ENCODE results near the gene VWF.

VWF gene

DNA sequence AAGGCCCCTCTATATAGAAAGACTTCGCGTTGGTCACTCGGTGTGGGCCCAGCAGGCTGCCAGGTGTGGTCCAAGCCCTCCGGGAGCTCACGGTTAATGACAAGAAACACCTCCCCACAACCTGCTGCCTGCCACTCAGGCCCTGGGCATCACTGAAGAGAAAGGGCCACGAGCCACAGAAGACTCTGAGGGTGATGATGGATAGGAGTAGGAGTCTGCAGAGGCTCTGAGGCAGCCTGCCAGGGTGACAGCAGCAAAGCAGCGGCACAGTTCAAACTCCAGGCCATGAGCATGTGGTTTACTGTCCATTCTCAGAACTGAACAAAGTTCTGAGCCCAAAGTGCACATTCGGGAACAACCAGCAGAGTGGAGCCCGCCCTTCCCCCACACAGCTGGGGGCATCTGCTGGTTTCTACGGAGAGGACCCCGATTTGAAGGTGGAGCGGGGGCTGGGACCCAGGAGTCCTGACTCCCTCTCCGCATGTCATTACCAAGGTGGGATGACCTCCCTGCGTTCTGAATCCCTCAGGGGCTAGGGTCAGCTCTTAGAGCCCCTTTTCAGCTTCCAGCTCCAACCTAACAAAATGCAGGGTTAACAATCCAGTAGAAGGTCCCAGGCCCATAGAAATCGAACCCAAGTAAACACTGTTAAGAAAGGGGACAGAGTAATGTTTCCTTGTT, 65.8 kb downstream of the VWF start:
- DNase-seq (ENCODE audit: low spot score): no peak

DNA sequence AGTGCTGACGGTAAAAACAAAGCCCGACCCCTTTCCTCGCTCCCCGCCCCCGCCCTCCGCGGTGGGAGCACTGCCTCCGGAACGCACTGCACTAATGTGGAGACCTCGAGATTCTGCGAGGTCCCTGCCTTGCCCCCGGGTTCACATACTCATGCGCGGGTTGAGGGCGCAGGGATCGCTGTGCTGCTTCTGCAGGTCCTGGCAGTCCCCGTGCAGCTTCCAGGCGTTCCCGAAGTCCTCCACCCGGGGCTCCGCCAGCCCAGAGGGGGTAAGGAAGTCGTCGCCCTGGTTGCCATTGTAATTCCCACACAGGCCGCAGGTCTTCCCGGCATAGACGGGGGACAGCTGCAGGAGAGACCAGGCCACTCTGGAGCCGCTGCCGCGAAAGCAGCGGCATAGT, 66.8 kb downstream of the VWF start:
- peak; percentile 89 for DNase-seq (ENCODE audit: low spot score)

DNA sequence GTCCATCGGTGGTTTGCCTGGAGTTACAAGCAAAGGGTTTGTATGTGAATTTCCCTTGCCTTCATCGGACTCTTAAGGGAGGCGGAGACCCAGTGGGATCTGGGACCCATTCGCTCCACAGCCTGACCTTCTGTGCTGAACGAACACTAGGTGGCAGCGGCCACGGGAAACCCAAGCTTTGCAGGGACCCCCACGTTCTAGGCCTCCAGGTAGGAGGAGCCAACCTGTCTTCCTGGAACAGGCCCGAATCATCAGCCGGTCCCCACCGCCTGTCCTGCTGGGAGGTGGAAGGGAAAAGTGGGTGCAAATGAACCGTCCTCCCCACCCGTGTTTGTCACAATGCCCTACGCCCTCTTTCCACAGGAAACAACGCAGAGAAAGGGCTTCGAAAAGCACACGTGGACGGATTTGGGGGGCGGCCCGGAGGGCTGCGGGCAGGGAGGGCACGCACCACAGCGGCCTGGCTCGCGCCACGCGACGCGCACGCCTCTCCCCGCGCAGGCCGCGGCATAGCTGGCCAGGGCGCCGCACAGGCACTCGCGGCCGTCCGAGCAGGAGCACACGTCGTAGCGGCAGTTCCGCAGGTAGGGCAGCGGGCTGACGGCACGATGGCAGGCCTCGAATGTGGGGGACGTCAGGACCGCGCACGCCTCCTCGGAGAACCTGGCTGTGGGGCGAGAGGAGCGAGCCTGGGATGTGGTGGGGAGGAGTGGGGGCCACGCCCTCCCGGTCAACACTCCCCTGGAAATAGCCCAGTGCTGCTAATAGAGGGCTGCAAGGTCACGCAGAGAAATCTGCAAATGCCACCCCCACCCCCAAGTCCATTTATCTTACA, 67.8 kb downstream of the VWF start:
- DNase-seq (ENCODE audit: low spot score): peak; percentile 76

DNA sequence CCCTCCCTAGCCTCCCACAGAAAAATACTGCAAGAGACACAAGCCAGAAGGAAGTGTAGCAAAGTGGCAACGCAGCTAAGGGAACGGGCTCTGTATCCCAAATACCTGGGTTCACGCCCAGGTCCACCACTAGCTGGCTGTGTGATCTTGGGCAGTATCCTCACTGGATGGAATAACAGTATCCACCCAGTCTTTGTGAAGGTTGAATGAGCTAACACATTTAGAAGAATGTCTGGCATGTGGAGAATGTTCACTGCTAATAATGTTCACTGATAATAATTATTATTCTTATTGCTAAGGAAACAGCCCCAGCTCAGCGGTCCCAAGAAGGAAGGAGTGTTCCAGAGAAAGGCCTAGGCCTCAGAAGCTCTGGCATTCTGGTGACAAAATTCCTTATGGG, 70.9 kb downstream of the VWF start:
- DNase-seq (ENCODE audit: low spot score): no peak

DNA sequence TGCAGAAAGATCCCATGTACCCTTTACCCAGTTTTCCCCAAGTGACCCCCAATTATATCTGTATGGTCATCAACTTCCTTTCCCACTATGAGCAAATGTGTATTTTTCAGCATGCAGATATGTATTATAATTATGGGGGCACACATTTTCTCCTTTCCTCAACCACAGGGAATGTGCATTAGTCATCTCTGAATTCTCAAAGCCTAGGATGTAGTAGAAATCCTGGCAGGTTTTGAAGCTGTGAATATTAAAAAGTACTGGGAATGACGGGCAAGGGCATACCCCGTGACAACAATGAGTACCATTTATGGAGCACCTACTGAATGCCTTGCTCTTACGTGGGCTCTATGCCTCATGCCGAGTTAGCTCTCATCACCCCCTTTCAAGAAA, 71.5 kb downstream of the VWF start:
- no peak for DNase-seq (ENCODE audit: low spot score)

DNA sequence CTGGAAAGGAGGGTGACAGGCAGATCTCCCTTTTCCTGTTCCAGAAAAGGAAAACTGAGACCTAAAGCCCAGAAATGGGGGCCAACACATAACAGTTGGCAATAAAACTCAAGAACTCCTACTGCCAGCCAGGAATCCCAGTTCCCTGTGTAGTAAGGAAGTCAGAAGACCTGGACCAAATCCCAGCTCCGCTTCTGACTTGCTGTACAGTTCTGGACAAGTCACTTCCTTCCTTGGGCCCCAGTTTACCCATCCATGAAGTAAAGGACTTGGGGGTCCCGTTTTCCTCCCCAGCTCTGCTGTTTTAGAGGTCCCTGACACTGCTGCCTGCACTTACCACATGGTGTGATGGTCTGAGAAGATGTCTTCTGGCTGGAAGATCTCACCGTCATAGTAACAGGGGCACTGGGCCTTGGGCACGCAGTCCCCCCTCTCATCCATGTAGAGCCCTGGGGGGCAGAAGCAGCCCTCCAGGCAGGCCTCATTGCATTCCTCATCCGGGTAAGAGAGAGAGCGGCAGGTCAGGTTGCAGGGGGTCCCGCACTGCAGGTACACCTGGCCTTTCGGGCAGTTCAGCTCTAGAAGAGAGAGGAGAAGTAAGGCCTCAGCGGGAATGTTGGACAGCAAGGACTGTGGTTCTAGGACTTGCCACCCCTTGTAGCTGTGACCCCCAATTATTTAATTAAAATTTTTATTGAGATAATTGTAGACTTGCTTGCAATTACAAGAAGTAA, 72.1 kb downstream of the VWF start:
- DNase-seq (ENCODE audit: low spot score): no peak

DNA sequence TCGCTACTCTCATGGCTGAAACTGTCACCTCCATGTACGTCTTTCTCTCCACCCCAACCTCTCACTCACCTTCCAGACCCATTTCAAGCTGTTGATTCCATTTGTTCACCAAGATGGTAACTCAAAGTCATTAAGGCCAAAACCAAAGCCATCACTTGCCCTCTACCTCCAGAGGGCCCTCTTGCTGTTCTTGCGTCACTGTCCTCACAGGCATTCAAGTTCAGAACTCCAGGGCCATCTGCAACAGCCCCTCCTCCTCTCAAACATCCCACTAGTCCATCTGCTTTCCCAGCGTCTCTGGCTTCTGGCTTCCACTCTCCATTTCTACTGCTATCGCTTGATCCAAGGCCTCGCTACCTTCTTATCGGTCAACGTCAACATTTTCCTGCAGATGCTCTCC, 74.5 kb downstream of the VWF start:
- DNase-seq (ENCODE audit: low spot score): no peak

DNA sequence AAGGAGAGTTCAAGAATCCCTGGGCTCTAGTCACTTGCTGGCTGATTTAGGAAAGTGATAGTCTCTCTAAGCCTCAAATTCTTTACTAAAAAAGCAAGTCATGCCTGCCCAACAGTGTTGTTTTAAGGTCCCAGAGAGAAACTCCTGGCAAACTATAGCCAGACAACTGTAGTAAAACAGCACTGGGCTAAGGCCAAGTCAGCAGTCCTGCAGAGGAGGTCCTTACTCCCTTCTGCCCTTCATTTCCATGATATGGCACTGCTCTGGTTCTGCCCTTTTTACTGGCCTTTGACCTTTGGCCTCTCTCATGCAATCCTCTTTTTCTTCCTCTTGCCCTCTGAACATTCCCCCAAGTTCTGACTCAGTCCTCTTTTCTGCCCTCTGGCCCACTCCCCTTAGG, 74.9 kb downstream of the VWF start:
- DNase-seq (ENCODE audit: low spot score): no peak

DNA sequence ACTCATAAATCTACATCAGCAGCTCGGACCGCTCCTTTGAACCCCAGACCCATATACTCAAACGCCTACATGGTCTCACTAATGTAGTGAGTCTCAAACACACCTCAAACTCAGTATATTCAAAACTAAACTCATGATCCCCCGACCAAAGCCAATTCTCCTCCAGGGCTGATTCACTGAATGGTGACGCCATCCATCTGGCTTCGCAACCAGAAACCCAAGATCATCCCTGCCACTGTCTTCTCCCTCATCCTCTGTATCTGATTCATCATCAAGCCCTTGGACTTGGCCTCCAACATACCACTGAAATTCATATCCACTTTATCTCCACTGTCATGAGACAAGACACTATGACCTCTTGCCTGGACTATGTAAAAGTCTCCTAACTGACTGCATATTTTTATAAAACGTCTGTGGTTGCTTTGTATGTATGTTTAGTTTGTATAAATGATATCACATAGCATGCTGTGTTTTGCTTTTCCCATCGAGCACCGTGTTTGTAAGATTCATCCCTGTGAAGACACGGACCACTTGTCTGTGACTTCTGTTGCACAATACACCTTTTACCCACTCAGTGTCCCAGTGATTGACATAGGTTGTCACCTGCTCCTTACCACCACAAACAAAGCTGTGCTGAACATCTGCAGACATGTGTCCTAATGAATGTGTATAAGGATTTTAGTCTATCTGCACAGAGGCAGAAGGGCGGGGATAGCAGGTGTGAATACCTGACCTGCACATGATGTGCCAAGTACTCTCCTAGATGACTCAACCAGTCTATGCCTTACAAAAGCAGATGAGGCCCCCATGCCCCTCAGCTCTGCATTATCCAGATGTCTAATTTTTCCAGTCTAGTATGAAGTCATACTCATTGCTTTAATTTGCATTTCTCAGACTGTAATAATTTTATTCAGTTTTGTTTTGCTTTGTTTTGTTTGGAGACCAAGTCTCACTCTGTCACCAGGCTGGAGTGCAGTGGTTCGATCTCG, 76.9 kb downstream of the VWF start:
- DNase-seq (ENCODE audit: low spot score): no peak

DNA sequence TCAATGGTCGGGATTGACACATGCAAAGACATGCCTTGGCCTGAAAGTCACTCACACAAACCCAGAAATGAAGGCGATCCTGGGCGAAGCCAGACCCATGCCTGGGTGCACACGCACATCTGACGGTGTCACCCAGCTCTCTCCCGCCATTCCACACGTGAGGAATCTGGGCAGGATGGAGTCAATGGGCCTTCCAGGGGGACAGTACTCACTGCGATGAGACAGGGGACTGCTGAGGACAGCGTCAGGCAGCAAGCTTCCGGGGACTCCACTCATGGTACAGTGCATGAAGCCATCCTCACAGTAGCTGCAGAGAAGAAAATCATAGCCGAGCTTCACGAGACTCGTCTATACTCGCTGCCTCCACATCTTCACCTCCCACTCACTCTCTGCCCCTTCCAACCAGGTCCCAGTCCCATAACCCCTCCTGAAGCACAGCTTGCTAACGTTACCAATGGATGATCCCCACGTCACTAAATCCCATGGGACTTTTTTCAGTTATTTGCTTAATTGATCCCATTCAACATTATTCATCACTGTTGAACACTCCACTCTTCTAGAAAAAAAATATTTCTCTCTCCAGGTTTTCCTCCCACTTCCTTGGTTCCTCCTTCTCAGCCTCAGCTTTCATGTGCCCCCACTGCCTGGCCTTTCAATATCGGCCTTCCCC, 77.8 kb downstream of the VWF start:
- DNase-seq (ENCODE audit: low spot score): no peak

DNA sequence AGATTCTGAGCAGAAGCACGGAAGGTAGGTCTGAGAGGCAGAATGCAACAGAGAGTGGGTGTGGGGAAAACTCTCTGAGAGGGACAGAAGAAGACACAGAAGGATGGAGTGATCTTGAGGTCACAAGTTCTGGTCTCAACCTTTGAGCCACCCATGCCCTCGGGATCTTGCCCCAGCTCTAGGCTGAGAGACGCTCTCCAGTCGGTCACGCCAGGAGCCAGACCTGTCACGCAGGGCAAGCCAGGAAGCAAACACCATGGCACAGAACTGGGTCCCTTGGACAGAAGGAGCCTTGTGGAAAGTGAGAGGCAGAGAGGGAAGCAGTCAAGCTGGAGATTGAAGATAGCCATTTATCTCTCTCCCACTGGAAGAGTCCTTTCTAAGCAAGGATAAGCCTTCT, 79.0 kb downstream of the VWF start:
- DNase-seq (ENCODE audit: low spot score): no peak

DNA sequence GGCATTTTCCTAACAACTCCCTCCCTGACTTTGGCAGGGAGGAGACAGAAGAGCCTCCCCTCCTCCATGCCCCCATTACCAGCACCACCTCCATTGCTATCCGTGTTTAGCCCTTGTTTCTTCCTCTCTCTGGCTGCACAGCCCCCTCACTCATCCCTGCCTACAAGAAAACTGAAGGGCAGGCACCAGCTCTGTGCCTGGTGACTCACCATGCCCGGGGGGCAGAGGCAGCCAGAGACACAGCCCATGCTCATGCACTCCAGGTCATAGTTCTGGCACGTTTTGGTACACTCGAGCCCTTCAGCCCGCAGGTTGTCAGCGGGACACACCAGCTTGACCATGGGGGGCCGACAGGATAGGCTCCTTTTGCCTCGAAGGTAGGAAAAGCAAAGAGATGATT, 80.4 kb downstream of the VWF start:
- no peak for DNase-seq (ENCODE audit: low spot score)

DNA sequence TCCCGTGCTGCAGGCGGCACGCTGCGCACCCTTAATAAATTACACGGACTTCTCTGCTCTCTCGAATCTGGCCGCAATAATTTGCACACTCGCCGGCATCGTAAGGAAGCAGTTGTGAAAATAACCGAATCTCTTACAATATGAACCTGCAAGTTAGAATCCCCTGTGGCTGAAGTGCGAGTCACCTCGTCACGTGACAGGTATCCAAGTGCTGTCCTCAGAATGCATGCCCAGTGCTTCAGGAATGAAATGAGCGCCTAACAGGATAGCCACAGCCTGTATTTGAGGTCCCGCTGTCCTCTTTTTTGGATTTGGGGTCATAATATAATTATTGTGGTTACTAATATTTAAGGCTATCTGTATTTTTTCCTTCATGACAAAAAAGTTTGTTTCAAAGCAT, 82.0 kb downstream of the VWF start:
- no peak for DNase-seq (ENCODE audit: low spot score)

DNA sequence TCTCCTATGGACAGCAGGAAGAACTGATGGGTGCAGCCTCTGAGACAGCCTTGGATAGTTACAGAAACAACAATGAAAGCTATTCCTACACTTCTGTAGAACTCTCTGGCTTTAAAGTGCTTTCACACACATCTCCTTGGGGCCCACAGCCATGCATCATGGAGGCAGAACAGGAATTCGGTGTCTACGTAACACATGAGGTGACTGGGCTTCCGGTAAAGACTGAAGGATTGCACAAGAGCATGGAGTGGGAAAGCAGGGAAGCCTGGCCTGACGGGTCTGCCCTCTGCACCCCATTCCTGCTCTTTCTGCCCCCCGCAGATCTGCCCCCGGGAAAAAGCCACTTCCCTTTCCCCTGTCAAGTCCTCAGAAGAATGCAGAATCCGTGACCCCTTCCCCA, 82.6 kb downstream of the VWF start:
- no peak for DNase-seq (ENCODE audit: low spot score)

DNA sequence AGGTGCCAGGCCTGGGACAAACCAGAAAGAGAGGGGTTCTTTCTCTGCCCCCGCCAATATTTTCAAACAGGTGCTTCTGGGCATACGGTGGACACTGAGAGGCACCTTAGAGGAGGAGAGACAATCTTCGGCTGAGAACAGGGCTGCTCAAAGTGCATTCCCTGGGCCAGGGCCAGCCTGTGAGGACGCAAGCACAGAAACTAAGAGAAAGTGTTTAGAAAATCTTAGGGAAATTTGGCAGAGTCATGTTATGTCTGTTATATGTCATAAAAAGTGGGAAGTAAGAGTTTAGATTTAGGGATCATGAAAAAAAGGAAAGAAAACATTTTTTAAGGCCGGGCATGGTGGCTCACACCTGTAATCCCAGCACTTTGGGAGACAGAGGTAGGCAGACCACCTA, 83.7 kb downstream of the VWF start:
- no peak for DNase-seq (ENCODE audit: low spot score)

DNA sequence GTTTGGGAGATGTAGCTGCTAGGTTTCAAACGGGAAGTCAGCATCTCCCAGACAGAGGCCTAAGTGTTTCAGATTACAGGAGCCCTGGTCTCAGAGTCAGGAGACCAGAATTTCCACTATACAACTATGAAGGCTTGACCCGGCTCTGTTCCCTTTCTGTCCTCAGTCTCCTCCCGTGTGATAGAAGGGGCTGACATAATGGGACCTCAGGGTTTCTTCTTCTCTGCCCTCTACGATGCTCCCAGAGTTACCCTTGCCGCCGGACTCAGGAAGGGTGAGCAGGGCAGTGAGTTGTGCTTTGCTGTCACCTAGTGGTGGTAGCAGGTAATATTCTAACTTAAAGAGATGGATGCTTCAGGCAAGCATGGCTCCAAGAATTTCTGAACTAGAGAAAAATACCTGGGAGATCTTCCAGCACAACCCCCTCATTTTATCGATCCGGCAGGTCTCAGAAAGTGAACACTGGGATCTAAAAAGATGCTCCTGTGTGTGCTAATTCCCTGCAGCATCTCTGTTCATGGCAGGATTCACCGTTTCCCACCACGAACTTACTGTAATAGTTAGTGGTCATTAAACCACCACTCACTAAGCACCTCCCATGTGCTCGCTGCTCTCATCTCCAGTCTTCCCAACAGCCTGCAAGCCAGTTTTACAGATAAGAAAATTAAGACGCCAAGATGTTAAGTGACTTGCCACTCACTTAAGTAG, 84.4 kb downstream of the VWF start:
- peak; percentile 83 for DNase-seq (ENCODE audit: low spot score)

DNA sequence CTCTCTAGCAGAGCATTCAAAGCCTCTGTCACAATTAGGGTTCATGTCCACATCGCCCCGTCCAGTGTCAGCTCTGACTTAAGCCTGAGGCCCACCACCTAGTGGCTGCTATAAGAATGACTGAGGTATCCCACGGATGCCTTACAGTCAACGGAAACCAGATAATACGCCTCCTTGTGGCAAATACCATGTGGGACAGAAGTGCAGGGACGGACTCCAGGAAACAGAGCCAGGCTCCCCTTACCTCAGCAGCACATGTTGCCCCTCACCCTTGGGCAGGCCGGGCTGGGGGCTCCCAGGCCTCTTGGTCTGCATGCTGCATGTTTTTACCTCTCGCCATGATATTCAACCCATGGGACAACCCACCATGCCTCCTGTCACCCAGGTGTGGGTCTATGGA, 86.3 kb downstream of the VWF start:
- DNase-seq (ENCODE audit: low spot score): peak; percentile 84

DNA sequence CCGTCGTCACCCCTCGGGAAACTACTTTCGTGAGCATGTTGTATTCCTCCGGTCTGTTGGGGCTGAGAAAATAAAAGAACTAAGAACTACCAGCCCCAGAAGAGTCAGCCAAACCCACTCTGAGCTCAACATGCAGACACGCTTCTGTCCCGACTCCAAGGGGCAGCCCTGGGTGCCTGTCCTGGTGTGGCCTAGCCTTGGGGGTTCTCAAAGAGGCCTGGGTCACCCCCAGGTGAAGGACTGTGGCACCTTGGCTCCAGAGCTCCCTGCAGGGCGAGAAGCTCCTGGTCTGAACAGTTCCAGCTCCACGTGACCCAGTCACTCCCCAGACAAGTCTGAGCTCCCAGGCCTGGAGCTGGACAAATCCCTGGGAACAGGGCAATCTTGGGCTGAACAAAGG, 87.0 kb downstream of the VWF start:
- DNase-seq (ENCODE audit: low spot score): no peak

DNA sequence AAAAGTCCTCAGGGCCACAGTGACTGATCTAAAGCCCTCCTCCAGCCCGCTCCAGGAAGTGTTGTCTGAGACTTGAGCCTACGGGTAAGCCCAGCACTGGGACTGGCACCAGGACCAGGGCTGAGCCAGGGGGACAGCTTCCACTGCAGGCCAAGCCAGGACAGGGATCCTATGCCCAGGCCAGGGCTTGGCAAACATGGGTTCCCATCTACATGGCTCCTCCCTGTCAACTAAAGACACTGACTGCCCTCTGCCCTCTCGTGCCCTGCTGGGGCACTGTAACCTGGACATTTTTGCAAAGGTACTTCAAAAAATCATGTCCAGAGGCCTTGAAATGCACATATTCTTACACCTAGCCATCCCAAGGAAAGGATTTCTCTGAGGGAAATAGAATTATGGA, 88.0 kb downstream of the VWF start:
- DNase-seq (ENCODE audit: low spot score): no peak

DNA sequence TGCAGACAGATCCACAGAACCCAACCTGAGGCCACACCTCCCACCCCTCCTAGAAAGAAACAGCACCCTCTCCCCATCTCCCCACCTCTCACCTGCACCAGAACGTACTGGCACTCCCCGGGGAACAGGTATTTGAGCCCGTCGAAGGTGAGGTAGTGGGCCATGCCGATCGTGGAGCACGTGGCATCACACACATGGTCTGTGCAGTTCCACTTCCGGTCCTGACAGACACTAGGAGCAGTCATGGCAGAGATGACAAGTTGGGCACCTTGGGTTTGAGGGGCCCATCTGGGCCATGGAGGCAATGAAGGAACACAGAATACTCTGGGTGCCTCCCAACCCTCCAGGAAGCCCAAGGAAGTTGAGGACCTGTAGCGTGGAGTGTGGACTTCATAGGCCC, 89.9 kb downstream of the VWF start:
- DNase-seq (ENCODE audit: low spot score): no peak

DNA sequence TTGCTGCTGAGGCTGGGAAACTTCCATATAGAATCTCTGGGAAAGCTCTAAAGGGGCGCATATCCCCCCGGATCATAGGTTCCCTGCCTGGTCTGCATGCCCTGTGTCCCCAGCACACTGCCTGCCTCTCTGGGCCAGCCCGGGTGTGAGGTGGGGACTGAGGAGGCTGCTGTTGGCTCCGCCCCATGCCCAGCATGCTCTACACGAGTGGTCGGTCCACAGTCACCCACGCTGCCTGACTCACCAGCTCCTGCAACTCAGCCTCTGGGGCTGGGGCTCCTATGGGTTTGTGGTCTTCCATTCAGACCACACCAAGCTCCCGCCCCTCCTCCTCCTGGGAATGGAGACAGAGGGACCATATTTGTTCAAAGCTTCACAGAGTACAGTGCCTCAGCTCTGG, 90.9 kb downstream of the VWF start:
- DNase-seq (ENCODE audit: low spot score): no peak
